Ovary (tissue), 3 donors: ENCODE measurements around the gene APOF.
"Not testable (repeated sequence)": the region's sequence is repeated elsewhere in the genome, so short reads cannot be mapped to it uniquely, and the experiment has no call there.

ENCODE experiments used
- CTCF ChIP-seq, 3 donors: fragments of 450-650 bp in 2 of 3; fragments of 200-600 bp in 1 of 3; IDR thresholded peaks; one replicate each; pipeline versions ENCODE4 v1.5.1 to v1.8.0; 2016 to 2022; ENCODE audit warnings: antibody characterized with exemption in 3 of 3, mild to moderate bottlenecking in 1 of 3
- POLR2A ChIP-seq: fragments of 450-650 bp; IDR thresholded peaks from one replicate; pipeline ENCODE4 v1.6.1; 2017; ENCODE audit warnings: antibody characterized with exemption, mild to moderate bottlenecking, moderate library complexity
- donor health status: DM: no; HTN: no; CAD: no.

- not testable (repeated sequence) for TF ChIP-seq POLR2A; CTCF (IDR thresholded peaks at IDR 0.05)
Measured at GRCh38 chr12:56401125-56401524, 38.5 kb upstream of the APOF start.
